ENCODE measurements around the gene RAB19.

RAB19 gene, protein sequence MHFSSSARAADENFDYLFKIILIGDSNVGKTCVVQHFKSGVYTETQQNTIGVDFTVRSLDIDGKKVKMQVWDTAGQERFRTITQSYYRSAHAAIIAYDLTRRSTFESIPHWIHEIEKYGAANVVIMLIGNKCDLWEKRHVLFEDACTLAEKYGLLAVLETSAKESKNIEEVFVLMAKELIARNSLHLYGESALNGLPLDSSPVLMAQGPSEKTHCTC

DNA sequence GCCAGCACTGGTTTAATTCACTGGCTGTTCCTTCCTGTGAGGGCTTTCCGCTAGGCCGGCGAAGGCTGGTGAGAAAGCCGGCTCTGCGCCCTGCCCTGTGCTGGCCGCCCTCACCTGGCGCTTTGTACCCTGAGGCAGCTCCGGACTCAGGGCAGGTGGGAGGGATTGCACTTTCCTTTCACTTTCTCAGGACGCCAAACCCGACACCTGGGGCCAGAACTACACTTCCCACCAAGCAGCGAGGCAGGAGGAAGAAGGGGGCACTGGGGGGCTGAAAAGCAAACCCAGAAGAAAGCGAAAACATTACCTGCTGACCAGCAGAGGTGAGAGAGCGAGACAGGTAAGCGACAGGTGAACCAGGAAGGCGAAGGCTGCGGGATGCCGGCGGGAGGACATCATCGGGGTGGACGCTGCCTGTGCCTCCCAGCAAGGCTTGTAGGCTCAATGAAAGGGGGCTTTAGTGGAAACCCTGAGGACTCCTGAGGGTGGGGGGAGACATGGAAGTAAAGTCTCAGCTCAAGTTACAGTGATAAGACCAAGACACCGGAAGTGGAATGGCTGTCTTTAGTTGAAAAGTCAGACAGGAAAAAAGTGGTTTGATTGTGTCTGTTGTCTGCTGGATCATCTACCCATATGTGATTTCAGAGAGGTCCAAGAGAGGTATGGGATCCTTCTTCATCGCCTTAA is at the start of gene RAB19:
Gene RAB19 (plus strand): TSS at position 181 of the 687 bp plus-strand sequence. CDS start 3,589 bp downstream, outside the sequence.
- no peak for DNase-seq

GRCh38 chr7:140358024-140358411 is 45.8 kb upstream of the RAB19 start:
- no peak for DNase-seq

DNA sequence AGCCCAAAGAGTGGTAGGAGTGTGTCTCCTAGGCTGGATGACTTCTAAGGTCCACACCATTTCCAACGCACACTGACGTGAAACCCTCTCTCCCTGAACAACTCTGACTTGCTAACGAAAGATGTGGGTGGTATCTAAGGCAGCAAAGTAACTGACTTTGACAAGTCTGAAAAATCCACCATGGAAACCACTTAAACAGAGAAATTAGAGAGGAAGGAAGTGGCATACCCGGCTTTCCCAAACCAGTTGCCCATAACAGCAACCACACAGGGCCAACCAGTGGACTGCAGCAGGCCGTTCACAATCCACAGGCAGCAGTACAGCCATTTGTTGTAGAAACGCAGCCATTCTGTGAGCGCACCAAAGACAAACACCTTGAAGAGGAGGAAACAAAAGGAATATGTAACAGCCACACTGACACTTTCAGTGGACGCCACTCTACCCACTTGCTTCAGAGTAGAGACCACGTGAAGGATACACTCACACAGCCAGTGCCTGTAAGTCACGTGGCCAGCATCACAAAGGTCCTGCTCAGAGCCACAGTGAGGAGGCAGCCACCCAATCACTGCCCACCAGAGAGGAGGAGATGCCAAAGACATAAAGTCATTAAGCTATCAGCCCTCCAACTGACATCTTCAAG is 45.3 kb upstream of the RAB19 start:
- peak; percentile 30 to 31 for DNase-seq

DNA sequence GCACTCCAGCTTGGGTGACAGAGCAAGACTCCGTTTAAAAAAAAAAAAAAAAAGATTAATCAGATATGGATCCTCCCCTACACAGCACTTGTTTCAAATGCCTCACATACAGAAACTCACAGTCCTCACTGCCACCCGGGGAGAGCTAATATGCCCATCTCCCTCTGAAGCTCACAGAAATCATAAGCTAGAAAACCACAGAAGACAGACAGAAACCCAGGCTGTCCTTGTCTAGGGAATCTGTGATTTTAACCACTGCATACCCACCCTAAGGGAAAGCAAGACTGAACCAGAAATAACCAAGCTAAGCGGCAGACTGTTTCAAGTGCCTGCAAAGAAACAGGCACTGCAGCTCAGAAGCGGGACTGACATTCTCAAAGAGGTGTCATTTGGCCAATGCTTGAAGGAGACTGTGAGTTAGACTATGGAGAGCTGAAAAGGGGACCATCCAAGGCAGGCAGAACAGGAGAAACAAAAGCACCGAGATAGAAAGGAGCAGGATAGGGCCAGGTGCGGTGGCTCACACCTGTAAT is 43.1 kb upstream of the RAB19 start:
- no peak for DNase-seq

DNA sequence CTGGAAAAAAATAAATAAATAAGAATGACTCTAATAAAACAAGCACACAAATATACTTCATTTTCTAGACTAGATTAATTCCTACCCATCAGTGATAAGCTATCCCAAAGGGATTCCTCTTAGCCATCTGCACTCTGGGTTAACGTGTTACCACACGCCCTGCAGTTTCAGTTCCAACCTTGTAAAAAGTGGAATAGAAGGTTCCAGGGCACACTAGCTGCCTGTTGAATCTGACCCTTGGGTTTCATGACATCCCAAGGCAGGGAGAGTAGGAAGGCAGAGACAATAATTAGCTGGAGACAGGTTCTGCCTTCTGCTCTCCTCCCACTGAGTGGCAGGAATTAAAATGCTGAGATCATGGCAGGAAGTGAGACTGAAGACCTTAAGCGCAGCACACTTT is 39.0 kb upstream of the RAB19 start:
- no peak for DNase-seq

- no peak for DNase-seq
Observed at GRCh38 chr7:140367528-140367927, 36.3 kb upstream of the RAB19 start.

GRCh38 chr7:140369294-140369693 is 34.6 kb upstream of the RAB19 start:
- no peak for DNase-seq

DNA sequence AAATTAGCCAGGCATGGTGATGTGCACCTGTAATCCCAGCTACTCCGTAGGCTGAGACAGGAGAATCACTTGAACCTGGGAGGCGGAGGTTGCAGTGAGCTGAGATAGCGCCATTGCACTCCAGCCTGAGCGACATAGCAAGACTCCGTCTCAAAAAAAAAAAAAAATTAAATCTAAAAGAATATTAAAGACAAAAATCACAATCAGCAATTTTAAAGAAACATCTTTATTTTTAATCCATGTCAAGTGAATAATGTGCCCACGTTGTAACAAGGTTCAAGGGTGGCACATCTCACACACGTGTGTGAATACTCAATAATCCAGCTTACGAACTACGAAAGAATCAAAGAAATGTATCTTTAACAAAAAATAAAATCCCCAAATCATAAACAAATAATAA is 28.5 kb upstream of the RAB19 start:
- DNase-seq: no peak

- no peak for DNase-seq
Observed at GRCh38 chr7:140375892-140376730, 27.7 kb upstream of the RAB19 start.

GRCh38 chr7:140383954-140384713 is 19.7 kb upstream of the RAB19 start:
- DNase-seq: no peak

DNA sequence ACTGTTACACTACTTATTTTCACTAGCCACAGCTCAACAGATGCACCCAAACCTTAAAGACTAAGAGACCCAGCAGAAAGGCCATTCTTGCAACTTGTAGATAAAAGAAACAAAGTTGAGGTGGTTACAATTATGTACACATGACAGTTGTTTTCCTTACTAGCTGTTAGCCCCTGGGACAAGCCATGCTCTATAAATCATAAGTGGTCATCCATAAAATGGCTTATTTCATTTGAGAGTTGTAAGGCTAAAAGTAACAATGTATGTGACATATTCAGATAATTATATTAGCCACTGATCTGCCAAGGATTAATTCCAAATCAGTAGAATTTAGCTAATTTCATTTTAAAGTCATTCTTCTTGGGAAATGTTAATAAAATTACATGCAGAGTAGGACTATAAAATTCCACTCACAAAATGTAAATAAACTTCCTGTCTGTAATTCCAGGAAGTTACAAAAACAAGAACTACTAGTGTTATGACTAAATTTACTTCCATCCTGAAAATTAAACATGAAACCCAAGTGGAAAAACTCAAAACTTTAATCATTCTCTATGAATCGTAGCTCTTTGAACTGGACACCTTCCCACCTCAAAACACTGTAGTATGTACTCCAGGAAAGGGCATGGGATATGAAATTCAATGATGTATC is 18.8 kb upstream of the RAB19 start:
- no peak for DNase-seq

DNA sequence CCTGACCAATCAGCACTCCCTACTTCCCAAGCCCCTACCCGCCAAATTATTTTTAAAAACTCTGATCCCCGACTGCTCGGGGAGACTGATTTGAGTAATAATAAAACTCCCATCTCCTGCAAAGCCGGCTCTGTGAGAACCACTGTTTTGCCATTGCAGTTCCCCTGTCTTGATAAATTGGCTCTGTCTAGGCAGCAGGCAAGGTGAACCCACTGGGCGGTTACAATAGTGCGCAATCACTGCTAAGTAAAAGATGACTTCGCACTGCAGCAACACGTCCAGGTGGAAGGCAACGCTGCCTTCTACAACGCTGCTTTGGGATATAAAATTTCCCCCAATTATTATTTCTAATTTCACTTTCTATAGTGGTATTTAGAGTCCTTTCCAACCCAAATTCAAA is 14.4 kb upstream of the RAB19 start:
- DNase-seq: no peak

GRCh38 chr7:140390034-140390433 is 13.8 kb upstream of the RAB19 start:
- DNase-seq: no peak

GRCh38 chr7:140390466-140391190 is 13.2 kb upstream of the RAB19 start:
- DNase-seq: no peak

- DNase-seq: no peak
Observed at GRCh38 chr7:140391634-140392033, 12.2 kb upstream of the RAB19 start.

DNA sequence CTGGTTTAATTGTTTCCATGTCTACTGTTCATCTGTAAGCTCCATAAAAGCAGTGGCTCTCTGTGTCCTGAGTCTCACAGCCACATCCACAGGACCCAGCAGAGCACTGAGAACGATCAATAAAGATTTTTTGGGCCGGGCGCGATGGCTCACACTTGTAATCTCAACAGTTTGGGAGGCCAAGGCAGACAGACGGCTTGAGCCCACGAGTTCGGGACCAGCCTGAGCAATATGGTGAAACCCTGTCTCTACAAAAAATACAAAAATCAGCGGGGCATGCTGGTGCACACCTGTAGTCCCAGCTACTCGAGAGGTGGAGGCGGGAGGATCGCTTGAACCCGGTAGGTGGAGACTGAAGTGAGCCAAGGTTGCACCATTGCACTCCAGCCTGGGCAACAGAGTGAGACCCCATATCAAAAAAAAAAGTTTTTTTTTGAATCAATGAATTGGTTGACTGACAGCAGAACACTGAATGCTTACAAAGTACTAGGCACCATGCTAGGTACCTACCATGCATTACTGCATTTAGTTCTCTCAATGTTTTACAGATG is 10.0 kb upstream of the RAB19 start:
- DNase-seq: no peak

- peak; percentile 26 to 30 for DNase-seq
Observed at GRCh38 chr7:140397784-140398750, 5.8 kb upstream of the RAB19 start, which contains the start of gene SLC37A3. Gene SLC37A3, minus strand, starts transcription at chr7:140398530. Its CDS starts 16,004 bp downstream, at chr7:140382526.

DNA sequence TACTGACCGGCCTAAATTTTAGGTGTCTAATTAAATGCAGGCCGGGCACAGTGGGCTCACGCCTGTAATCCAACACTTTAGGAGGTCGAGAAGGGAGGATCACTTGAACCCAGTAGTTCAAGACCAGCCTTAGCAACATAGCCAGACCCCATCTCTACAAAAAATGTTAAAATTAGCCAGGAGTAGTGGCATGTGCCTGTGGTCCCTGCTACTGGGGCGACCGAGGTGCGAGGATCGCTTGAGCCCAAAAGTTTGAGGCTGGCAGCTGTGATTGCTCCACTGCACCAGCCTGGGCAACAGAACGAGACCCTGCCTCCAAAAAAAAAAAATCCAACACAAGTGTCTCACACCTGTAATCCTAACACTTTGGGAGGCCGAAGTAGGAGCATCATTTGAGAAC is 5.0 kb upstream of the RAB19 start:
- DNase-seq: no peak

DNA sequence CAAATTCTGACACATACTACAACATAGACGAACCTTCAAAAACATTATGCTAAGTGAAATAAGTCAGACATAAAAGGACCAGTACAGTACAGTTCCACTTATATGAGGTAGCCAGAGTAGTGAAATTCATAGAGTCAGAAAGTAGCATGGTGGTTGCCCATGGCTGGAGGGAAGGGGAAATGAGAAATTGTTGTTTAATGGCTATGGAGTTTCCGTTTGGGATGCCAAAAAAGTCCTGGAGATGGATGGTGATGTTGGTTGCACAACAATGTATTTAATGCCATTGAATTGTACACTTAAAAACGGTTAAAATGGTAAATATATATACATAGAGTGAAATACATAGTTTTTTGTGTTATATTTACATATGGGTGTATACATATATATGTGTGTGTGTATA is 3.5 kb upstream of the RAB19 start:
- no peak for DNase-seq
